CD14-positive monocyte (primary cell): ENCODE data around the gene HUNK. TPM values are rescaled to one million over a fixed set of nuclear protein-coding genes. Genes with fewer than 3 reads are reported as not detected.

Source experiments
- DNase-seq, 3 donors: peaks; one replicate each; pipeline ENCODE4 v3.0.0-alpha.2; 2011 to 2022
- H2AFZ ChIP-seq: 2 replicates; pipeline ENCODE4 v1.6.0; 2012; ENCODE audit warnings: mild to moderate bottlenecking, low read depth, low read length, inconsistent platforms; ENCODE audit not compliant: insufficient read depth, poor library complexity, severe bottlenecking
- H3K27ac ChIP-seq, 2 donors: 1 replicate in 1 of 2; 2 replicates in 1 of 2; pipeline ENCODE4 v1.5.1; 2012 to 2013; ENCODE audit warnings: low read length in 2 of 2, control low read depth in 1 of 2, inconsistent platforms in 1 of 2, low read depth in 1 of 2, mild to moderate bottlenecking in 1 of 2
- H3K27me3 ChIP-seq, 2 donors: one replicate each; pipeline versions ENCODE4 v1.6.0 to v1.6.1; 2011 to 2013; ENCODE audit warnings: low read length in 2 of 2; ENCODE audit not compliant: control insufficient read depth in 2 of 2, insufficient read depth in 2 of 2
- H3K36me3 ChIP-seq, 2 donors: replicated peaks in 1 of 2; 1 replicate in 1 of 2; 2 replicates in 1 of 2; pipeline versions ENCODE4 v1.5.1 to v1.6.1; 2012 to 2013; ENCODE audit warnings: low read length in 2 of 2, control low read depth in 1 of 2, inconsistent platforms in 1 of 2, mild to moderate bottlenecking in 1 of 2; ENCODE audit not compliant: insufficient read depth in 2 of 2, control insufficient read depth in 1 of 2
- H3K4me1 ChIP-seq, 2 donors: 1 replicate in 1 of 2; 2 replicates in 1 of 2; pipeline versions ENCODE4 v1.5.1 to v1.6.1; 2012 to 2013; ENCODE audit warnings: low read length in 2 of 2, control low read depth in 1 of 2, inconsistent platforms in 1 of 2, mild to moderate bottlenecking in 1 of 2, moderate library complexity in 1 of 2; ENCODE audit not compliant: insufficient read depth in 2 of 2, control insufficient read depth in 1 of 2
- H3K4me2 ChIP-seq: replicated peaks from 2 replicates; pipeline ENCODE3; 2012; ENCODE audit warnings: low read length, moderate library complexity, mild to moderate bottlenecking; ENCODE audit not compliant: poor library complexity, severe bottlenecking; ENCODE audit errors: extremely low read depth
- H3K4me3 ChIP-seq, 3 experiments: fragments of 200-600 bp in 1 of 3; sonication (generic) in 1 of 3; replicated peaks in 1 of 3; 1 replicate in 2 of 3; 2 replicates in 1 of 3; pipeline ENCODE4 v1.5.1; 2011 to 2013; ENCODE audit warnings: low read length in 3 of 3, mild to moderate bottlenecking in 3 of 3, control low read depth in 2 of 3, low read depth in 2 of 3, inconsistent platforms in 1 of 3, moderate library complexity in 1 of 3
- H3K79me2 ChIP-seq: 2 replicates; pipeline ENCODE4 v1.6.0; 2012; ENCODE audit warnings: mild to moderate bottlenecking, control low read depth, inconsistent platforms, low read length, moderate library complexity; ENCODE audit not compliant: insufficient read depth
- H3K9ac ChIP-seq: 2 replicates; pipeline ENCODE4 v1.6.0; 2017; ENCODE audit warnings: low read length, mild to moderate bottlenecking; ENCODE audit not compliant: insufficient read depth, poor library complexity, severe bottlenecking
- H3K9me3 ChIP-seq, 2 donors: replicated peaks in 1 of 2; 1 replicate in 1 of 2; 2 replicates in 1 of 2; pipeline versions ENCODE4 v1.5.1 to v1.6.1; 2012 to 2013; ENCODE audit warnings: low read length in 2 of 2, control low read depth in 1 of 2; ENCODE audit not compliant: control insufficient read depth in 1 of 2, insufficient read depth in 1 of 2
- H4K20me1 ChIP-seq: 2 replicates; pipeline ENCODE4 v1.6.0; 2012; ENCODE audit warnings: mild to moderate bottlenecking, low read length, control low read depth, moderate library complexity; ENCODE audit not compliant: insufficient read depth
- H3K27ac Mint-ChIP-seq, 7 donors: one replicate each; pipeline ENCODE4 v1.8.0; 2020; ENCODE audit warnings: mild to moderate bottlenecking in 7 of 7, mixed read lengths in 7 of 7, moderate library complexity in 6 of 7, inconsistent platforms in 2 of 7
- H3K27me3 Mint-ChIP-seq, 3 donors: one replicate each; pipeline ENCODE4 v1.8.0; 2021 to 2022; ENCODE audit warnings: low read depth in 3 of 3, mild to moderate bottlenecking in 3 of 3, mixed read lengths in 3 of 3, moderate library complexity in 3 of 3, inconsistent platforms in 1 of 3
- H3K36me3 Mint-ChIP-seq, 2 donors: one replicate each; pipeline ENCODE4 v1.8.0; 2020; ENCODE audit warnings: mixed read lengths in 2 of 2, inconsistent platforms in 1 of 2, mild to moderate bottlenecking in 1 of 2
- H3K4me1 Mint-ChIP-seq: one replicate; pipeline ENCODE4 v1.8.0; 2020; ENCODE audit warnings: mild to moderate bottlenecking, mixed read lengths
- H3K4me3 Mint-ChIP-seq, 2 donors: one replicate each; pipeline ENCODE4 v1.8.0; 2020; ENCODE audit warnings: mild to moderate bottlenecking in 2 of 2, mixed read lengths in 2 of 2, moderate library complexity in 1 of 2
- H3K9me3 Mint-ChIP-seq, 7 donors: one replicate each; pipeline ENCODE4 v1.8.0; 2020 to 2022; ENCODE audit warnings: mixed read lengths in 7 of 7, mild to moderate bottlenecking in 6 of 7, moderate library complexity in 6 of 7, inconsistent platforms in 2 of 7
- WGBS: methylation state at CpG from one replicate; pipeline ENCODE4 v1.1.5; 2013; ENCODE audit warnings: missing lambda C conversion rate; ENCODE audit not compliant: insufficient coverage; 5-methylcytosine and 5-hydroxymethylcytosine counted together
- intact Hi-C, 2 donors: fragments of 100-400 bp; cut with micrococcal nuclease; formaldehyde crosslinking; loops; one replicate each; pipeline versions ENCODE4 v1.15.0 to v1.15.1; 2023
- polyA plus RNA-seq, 3 donors: library from polyadenylated mRNA; depleted of rRNA in 1 of 3; unstranded in 2 of 3; stranded (reverse) in 1 of 3; fragments of 300-500 nt in 2 of 3; fragments of >200 nt in 1 of 3; fragmentation: Illumina TruSeq in 2 of 3; gene quantifications; 1 replicate in 2 of 3; 2 replicates in 1 of 3; pipeline ENCODE4 v1.2.3, GENCODE V29; 2012 to 2021
- TF ChIP-seq, protein P1 (sequence below): fragments of 200-600 bp; IDR thresholded peaks from one replicate; pipeline ENCODE4 v1.8.0; 2022; ENCODE audit warnings: antibody characterized with exemption, mild to moderate bottlenecking

HUNK gene
- polyA plus RNA-seq, 3 donors = not detected

DNA sequence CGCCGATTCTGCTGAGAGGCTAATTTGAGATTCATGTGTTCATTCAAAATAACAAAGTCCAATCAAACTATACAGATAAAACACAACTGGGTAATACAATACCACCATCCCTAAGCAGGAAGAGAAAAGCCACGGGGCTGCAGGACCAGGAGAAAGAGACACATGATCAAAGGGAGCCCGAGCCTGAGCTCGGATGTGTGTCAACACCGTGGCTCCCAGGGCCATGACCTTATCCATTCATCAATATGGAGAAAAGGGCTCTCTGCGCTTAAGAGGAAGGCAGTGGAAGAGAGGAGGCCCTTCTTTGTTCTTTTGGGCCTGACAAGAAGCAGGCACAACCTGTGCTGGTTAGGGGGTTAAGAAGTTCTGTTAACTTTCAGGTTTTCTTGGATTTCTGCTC is 56.7 kb downstream of the HUNK start:
- no peak overlapping the region for H3K4me3 Mint-ChIP-seq
- Histone ChIP-seq H3K27me3 (no peaks in the 10 kb centered on the region), H3K4me3 (no peak overlapping the region), H3K4me2 (no peak overlapping the region), H3K36me3 (no peaks in the 10 kb centered on the region), H3K4me1 (no peaks in the 10 kb centered on the region), H3K9ac (no peak overlapping the region), H2AFZ (no peak overlapping the region), H3K9me3 (no peaks in the 10 kb centered on the region), H3K79me2 (no peaks in the 10 kb centered on the region), H3K27ac (no peak overlapping the region), H4K20me1 (no peaks in the 10 kb centered on the region)
- TF ChIP-seq, protein P1, sequence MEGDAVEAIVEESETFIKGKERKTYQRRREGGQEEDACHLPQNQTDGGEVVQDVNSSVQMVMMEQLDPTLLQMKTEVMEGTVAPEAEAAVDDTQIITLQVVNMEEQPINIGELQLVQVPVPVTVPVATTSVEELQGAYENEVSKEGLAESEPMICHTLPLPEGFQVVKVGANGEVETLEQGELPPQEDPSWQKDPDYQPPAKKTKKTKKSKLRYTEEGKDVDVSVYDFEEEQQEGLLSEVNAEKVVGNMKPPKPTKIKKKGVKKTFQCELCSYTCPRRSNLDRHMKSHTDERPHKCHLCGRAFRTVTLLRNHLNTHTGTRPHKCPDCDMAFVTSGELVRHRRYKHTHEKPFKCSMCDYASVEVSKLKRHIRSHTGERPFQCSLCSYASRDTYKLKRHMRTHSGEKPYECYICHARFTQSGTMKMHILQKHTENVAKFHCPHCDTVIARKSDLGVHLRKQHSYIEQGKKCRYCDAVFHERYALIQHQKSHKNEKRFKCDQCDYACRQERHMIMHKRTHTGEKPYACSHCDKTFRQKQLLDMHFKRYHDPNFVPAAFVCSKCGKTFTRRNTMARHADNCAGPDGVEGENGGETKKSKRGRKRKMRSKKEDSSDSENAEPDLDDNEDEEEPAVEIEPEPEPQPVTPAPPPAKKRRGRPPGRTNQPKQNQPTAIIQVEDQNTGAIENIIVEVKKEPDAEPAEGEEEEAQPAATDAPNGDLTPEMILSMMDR = no peak
- peaks cover 2 to 6% (median 3%) of the 10 kb centered on the region in 3 donors for H3K27me3 Mint-ChIP-seq
- 83% methylated on average over 1 of the region's 7 CpGs for whole genome bisulfite sequencing
- no peak for DNase-seq
- peaks cover 2 to 20% (median 7%) of the 10 kb centered on the region in 7 donors for H3K9me3 Mint-ChIP-seq
- no peak overlapping the region for H3K27ac Mint-ChIP-seq
- no peaks in the 10 kb centered on the region for H3K36me3 Mint-ChIP-seq
- intact Hi-C loops = no loop called here
- H3K4me1 Mint-ChIP-seq = no peaks in the 10 kb centered on the region

DNA sequence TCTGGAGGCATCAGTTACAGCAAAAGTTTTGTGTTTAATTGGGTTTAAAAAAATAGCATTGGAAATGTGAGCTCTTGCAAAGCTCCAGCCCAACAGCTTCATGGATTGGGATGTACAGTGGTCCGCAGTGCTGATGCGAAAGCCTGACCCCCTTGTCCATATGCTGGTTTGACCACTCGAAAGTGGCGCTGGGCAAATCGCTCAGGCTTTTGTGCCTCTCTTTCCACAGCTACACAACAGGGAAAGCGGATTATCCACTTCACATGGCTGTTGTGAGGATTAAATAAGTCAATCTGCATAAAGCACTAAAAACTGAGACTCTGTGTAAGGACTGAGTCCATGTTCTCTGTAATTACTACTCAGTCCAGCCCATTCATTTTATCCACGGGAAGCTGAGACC is 57.2 kb downstream of the HUNK start:
- Mint-ChIP-seq H3K9me3 (peaks cover 2 to 18% (median 7%) of the 10 kb centered on the region in 7 donors), H3K27ac (no peak overlapping the region), H3K27me3 (peaks cover 2 to 6% (median 3%) of the 10 kb centered on the region in 3 donors), H3K4me1 (no peaks in the 10 kb centered on the region), H3K36me3 (no peaks in the 10 kb centered on the region), H3K4me3 (no peak overlapping the region)
- H4K20me1 ChIP-seq = no peaks in the 10 kb centered on the region
- TF ChIP-seq, protein P1 = no peak
- H3K36me3 ChIP-seq = no peaks in the 10 kb centered on the region
- H3K4me2 ChIP-seq = no peak overlapping the region
- no peak overlapping the region for H3K9ac ChIP-seq
- no peaks in the 10 kb centered on the region for H3K9me3 ChIP-seq
- no peaks in the 10 kb centered on the region for H3K79me2 ChIP-seq
- intact Hi-C loops = no loop called here
- no peak overlapping the region for H2AFZ ChIP-seq
- no peaks in the 10 kb centered on the region for H3K4me1 ChIP-seq
- WGBS = 100% methylated on average over 1 of the region's 7 CpGs
- H3K27ac ChIP-seq = no peak overlapping the region
- DNase-seq = no peak
- no peak overlapping the region for H3K4me3 ChIP-seq
- H3K27me3 ChIP-seq = no peaks in the 10 kb centered on the region
